ENCODE data around the gene COL5A1.
"Not testable (repeated sequence)": the region's sequence is repeated elsewhere in the genome, so short reads cannot be mapped to it uniquely, and the experiment has no call there.

COL5A1 gene

GRCh38 chr9:134702291-134702690 lies 60.7 kb downstream of the COL5A1 start:
- H3K36me3 ChIP-seq (ENCODE audit: insufficient read depth, insufficient read length, low read length), result peaks cover 89% of the 10 kb centered on the region
- no peak overlapping the region for H3K9ac ChIP-seq (ENCODE audit: insufficient read length, low read depth)
- DNase-seq (ENCODE audit: low read depth, low spot score), result no peak
- TF ChIP-seq YY1 (IDR thresholded peaks at IDR 0.05; ENCODE audit: insufficient read depth, insufficient read length) (no peak), SUZ12 (IDR thresholded peaks at IDR 0.05; ENCODE audit: extremely low read depth, insufficient read depth, insufficient read length) (no peak), ZNF274 (IDR thresholded peaks at IDR 0.05; ENCODE audit: low read depth, low read length) (no peak)
- H3K9me3 ChIP-seq (ENCODE audit: insufficient read depth, low read length), result no peaks in the 10 kb centered on the region
- H3K27me3 ChIP-seq (ENCODE audit: insufficient read depth, insufficient read length), result no peaks in the 10 kb centered on the region
- H3K4me1 ChIP-seq (ENCODE audit: insufficient read depth, insufficient read length), result peaks cover 13% of the 10 kb centered on the region
- H3K4me3 ChIP-seq (ENCODE audit: insufficient read length, low read depth), result no peak overlapping the region

- H3K9ac ChIP-seq (ENCODE audit: insufficient read length, low read depth); H3K27me3 ChIP-seq (ENCODE audit: insufficient read depth, insufficient read length); DNase-seq (ENCODE audit: low read depth, low spot score); H3K4me3 ChIP-seq (ENCODE audit: insufficient read length, low read depth); H3K9me3 ChIP-seq (ENCODE audit: insufficient read depth, low read length): not testable (repeated sequence)
- Histone ChIP-seq H3K4me1 (ENCODE audit: insufficient read depth, insufficient read length) (peaks cover 19% of the 10 kb centered on the region), H3K36me3 (ENCODE audit: insufficient read depth, insufficient read length, low read length) (peaks cover 92% of the 10 kb centered on the region)
These were observed 62.1 kb downstream of the COL5A1 start for GRCh38 chr9:134703730-134704114.

- Histone ChIP-seq H3K4me3 (ENCODE audit: insufficient read length, low read depth) (no peak overlapping the region), H3K9ac (ENCODE audit: insufficient read length, low read depth) (no peak overlapping the region), H3K36me3 (ENCODE audit: insufficient read depth, insufficient read length, low read length) (peaks cover 94% of the 10 kb centered on the region), H3K27me3 (ENCODE audit: insufficient read depth, insufficient read length) (no peaks in the 10 kb centered on the region), H3K4me1 (ENCODE audit: insufficient read depth, insufficient read length) (peaks cover 19% of the 10 kb centered on the region), H3K9me3 (ENCODE audit: insufficient read depth, low read length) (no peaks in the 10 kb centered on the region)
- TF ChIP-seq SUZ12 (IDR thresholded peaks at IDR 0.05; ENCODE audit: extremely low read depth, insufficient read depth, insufficient read length) (no peak), YY1 (IDR thresholded peaks at IDR 0.05; ENCODE audit: insufficient read depth, insufficient read length) (no peak), ZNF274 (IDR thresholded peaks at IDR 0.05; ENCODE audit: low read depth, low read length) (no peak)
- DNase-seq (ENCODE audit: low read depth, low spot score), result no peak
These were observed 62.9 kb downstream of the COL5A1 start for GRCh38 chr9:134704498-134704897.

DNA sequence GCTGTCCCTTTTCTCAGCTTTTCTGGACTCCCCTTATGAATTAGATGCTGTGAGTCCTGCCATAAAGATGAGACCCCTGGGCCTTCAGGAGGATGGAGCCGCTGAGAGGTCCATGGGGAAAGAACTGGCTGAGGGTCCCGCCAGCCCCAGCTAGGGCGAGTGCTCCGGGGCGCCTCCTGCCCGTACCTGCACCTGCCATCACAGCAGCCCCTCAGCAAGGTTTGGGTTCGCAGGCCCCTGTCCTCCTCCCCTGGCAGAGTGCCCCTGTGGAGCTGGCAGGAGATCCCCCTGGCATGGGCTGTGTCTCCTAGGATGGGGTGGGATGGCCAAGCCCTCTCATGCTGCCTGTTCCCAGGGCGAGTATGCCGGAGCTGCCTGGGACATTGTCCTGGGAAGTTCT lies 64.2 kb downstream of the COL5A1 start:
- H3K4me1 ChIP-seq (ENCODE audit: insufficient read depth, insufficient read length), result peaks cover 19% of the 10 kb centered on the region
- no peaks in the 10 kb centered on the region for H3K27me3 ChIP-seq (ENCODE audit: insufficient read depth, insufficient read length)
- no peak overlapping the region for H3K9ac ChIP-seq (ENCODE audit: insufficient read length, low read depth)
- TF ChIP-seq ZNF274 (IDR thresholded peaks at IDR 0.05; ENCODE audit: low read depth, low read length) (no peak), YY1 (IDR thresholded peaks at IDR 0.05; ENCODE audit: insufficient read depth, insufficient read length) (no peak), SUZ12 (IDR thresholded peaks at IDR 0.05; ENCODE audit: extremely low read depth, insufficient read depth, insufficient read length) (no peak)
- no peaks in the 10 kb centered on the region for H3K9me3 ChIP-seq (ENCODE audit: insufficient read depth, low read length)
- no peak overlapping the region for H3K4me3 ChIP-seq (ENCODE audit: insufficient read length, low read depth)
- peaks cover 90% of the 10 kb centered on the region for H3K36me3 ChIP-seq (ENCODE audit: insufficient read depth, insufficient read length, low read length)
- DNase-seq (ENCODE audit: low read depth, low spot score), result no peak

DNA sequence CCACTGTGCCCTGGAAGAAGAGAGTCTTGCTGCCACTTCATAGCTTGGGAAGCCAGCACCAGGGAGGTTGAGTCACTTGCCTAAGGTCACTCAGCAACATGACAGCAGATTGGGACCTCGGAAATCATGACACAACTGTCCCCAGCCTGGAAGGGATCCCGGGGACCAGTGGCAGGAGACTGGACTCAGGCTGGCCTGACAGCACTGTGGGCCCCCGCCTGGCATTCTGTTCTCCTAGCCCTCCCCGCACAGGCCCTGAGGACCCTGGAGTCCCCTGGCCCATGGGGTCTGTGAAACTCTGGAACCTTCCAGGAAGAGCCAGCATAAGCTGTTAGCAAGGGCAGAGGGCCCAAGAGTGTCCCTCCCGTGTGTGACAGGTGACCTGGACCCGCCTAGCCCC lies 64.9 kb downstream of the COL5A1 start:
- Histone ChIP-seq H3K9ac (ENCODE audit: insufficient read length, low read depth) (no peak overlapping the region), H3K9me3 (ENCODE audit: insufficient read depth, low read length) (no peaks in the 10 kb centered on the region), H3K4me1 (ENCODE audit: insufficient read depth, insufficient read length) (peaks cover 24% of the 10 kb centered on the region), H3K27me3 (ENCODE audit: insufficient read depth, insufficient read length) (no peaks in the 10 kb centered on the region), H3K36me3 (ENCODE audit: insufficient read depth, insufficient read length, low read length) (peaks cover 89% of the 10 kb centered on the region), H3K4me3 (ENCODE audit: insufficient read length, low read depth) (no peak overlapping the region)
- no peak for DNase-seq (ENCODE audit: low read depth, low spot score)
- TF ChIP-seq ZNF274 (IDR thresholded peaks at IDR 0.05; ENCODE audit: low read depth, low read length) (no peak), SUZ12 (IDR thresholded peaks at IDR 0.05; ENCODE audit: extremely low read depth, insufficient read depth, insufficient read length) (no peak), YY1 (IDR thresholded peaks at IDR 0.05; ENCODE audit: insufficient read depth, insufficient read length) (no peak)

GRCh38 chr9:134707031-134707680 lies 65.6 kb downstream of the COL5A1 start:
- Histone ChIP-seq H3K4me1 (ENCODE audit: insufficient read depth, insufficient read length) (peaks cover 24% of the 10 kb centered on the region), H3K27me3 (ENCODE audit: insufficient read depth, insufficient read length) (no peaks in the 10 kb centered on the region), H3K4me3 (ENCODE audit: insufficient read length, low read depth) (no peak overlapping the region), H3K36me3 (ENCODE audit: insufficient read depth, insufficient read length, low read length) (peaks cover 85% of the 10 kb centered on the region), H3K9me3 (ENCODE audit: insufficient read depth, low read length) (no peaks in the 10 kb centered on the region), H3K9ac (ENCODE audit: insufficient read length, low read depth) (no peak overlapping the region)
- TF ChIP-seq SUZ12 (IDR thresholded peaks at IDR 0.05; ENCODE audit: extremely low read depth, insufficient read depth, insufficient read length) (no peak), ZNF274 (IDR thresholded peaks at IDR 0.05; ENCODE audit: low read depth, low read length) (no peak), YY1 (IDR thresholded peaks at IDR 0.05; ENCODE audit: insufficient read depth, insufficient read length) (no peak)
- DNase-seq (ENCODE audit: low read depth, low spot score), result no peak

DNA sequence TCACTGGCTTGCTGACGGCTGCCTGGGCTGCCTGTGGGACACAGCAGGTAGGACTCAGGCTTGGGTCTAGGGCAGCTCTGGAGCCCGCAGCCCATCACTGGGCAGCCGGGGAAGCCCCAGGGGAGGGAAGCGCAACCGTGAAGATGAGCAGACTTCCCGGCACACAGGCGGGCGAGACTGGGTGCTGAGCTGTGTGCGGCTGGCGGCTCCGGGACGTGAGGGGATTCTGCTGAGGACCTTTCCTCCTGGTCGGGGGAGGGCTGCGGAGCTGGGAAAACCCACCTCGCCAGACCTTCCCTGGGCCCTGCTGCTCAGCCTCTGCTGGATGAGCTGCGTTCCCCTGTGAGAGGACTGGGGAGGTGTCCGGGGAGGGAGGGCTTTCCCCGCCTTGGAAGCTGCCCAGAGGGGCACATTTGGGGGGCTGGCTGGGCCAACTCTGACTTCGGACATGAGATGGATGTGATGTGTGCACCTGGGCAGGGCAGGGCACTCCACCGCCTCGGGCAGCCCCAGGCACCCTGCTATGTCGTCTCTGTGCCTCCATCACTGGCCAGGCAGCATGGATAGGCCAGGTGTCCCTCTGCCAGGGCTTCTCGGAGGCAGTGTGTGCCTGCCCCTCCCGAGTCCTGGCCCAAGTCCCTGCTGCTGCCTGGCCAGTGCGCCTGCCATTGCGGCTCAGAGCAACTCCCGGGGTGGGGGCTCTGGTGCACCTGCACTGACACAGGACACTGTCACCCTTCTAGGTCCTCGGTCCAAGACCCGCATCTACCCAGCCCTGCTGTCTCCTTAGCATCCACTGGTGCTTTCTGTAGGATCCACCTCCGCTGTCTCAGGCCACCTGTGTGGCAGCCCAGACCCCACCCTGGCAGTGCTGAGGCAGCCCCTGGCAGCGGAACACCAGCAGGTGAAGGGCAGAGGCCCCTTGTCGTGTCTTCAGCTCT lies 66.4 kb downstream of the COL5A1 start:
- no peak for TF ChIP-seq SUZ12 (IDR thresholded peaks at IDR 0.05; ENCODE audit: extremely low read depth, insufficient read depth, insufficient read length)
- no peak for TF ChIP-seq YY1 (IDR thresholded peaks at IDR 0.05; ENCODE audit: insufficient read depth, insufficient read length)
- TF ChIP-seq ZNF274 (IDR thresholded peaks at IDR 0.05; ENCODE audit: low read depth, low read length), result no peak
- no peak for DNase-seq (ENCODE audit: low read depth, low spot score)
- peaks cover 22% of the 10 kb centered on the region for H3K4me1 ChIP-seq (ENCODE audit: insufficient read depth, insufficient read length)
- no peaks in the 10 kb centered on the region for H3K9me3 ChIP-seq (ENCODE audit: insufficient read depth, low read length)
- peak overlapping the region; percentile 32 for H3K9ac ChIP-seq (ENCODE audit: insufficient read length, low read depth)
- peaks cover 82% of the 10 kb centered on the region for H3K36me3 ChIP-seq (ENCODE audit: insufficient read depth, insufficient read length, low read length)
- no peak overlapping the region for H3K4me3 ChIP-seq (ENCODE audit: insufficient read length, low read depth)
- H3K27me3 ChIP-seq (ENCODE audit: insufficient read depth, insufficient read length), result no peaks in the 10 kb centered on the region
